Neural cell (in vitro differentiated cells): Measurements from ENCODE around the gene TPSB2. TPM values are rescaled to one million over a fixed set of nuclear protein-coding genes. Genes with fewer than 3 reads are reported as not detected.

ENCODE experiments used
- H2AFZ ChIP-seq: fragments of 200-600, 300-800 bp; sonication (generic), shearing (Covaris generic); 2 replicates; pipeline ENCODE4 v1.6.0; 2014; ENCODE audit warnings: low read depth, mild to moderate bottlenecking, antibody characterized with exemption, low read length, moderate library complexity
- H3F3A ChIP-seq: fragments of 200-600 bp; shearing (Covaris generic); 2 replicates; pipeline ENCODE4 v1.6.1; 2016; ENCODE audit warnings: mild to moderate bottlenecking, moderate library complexity, mixed read lengths, antibody characterized with exemption, low read length; ENCODE audit not compliant: insufficient read depth, poor library complexity, severe bottlenecking
- H3K27ac ChIP-seq: fragments of 200-600, 300-800 bp; sonication (generic), shearing (Covaris generic); 2 replicates; pipeline ENCODE4 v1.5.1; 2014; ENCODE audit warnings: mild to moderate bottlenecking, low read length, moderate library complexity
- H3K27me3 ChIP-seq: fragments of 300-800, 200-600 bp; sonication (generic), shearing (Covaris generic); 2 replicates; pipeline ENCODE4 v1.6.0; 2014; ENCODE audit warnings: mild to moderate bottlenecking, low read depth, low read length, moderate library complexity; ENCODE audit not compliant: insufficient read depth
- H3K36me3 ChIP-seq: fragments of 300-800, 200-600 bp; sonication (generic), shearing (Covaris generic); 2 replicates; pipeline ENCODE4 v1.5.1; 2014; ENCODE audit warnings: mild to moderate bottlenecking, antibody characterized with exemption, low read length, moderate library complexity; ENCODE audit not compliant: insufficient read depth
- H3K4me2 ChIP-seq: fragments of 300-800, 200-600 bp; sonication (generic), shearing (Covaris generic); 2 replicates; pipeline ENCODE4 v1.6.0; 2014; ENCODE audit warnings: mild to moderate bottlenecking, low read length
- H3K4me3 ChIP-seq: fragments of 300-800, 200-600 bp; sonication (generic), shearing (Covaris generic); 2 replicates; pipeline ENCODE4 v1.5.1; 2014; ENCODE audit warnings: mild to moderate bottlenecking, low read length, moderate library complexity
- H3K79me2 ChIP-seq: fragments of 200-600 bp; shearing (Covaris generic); replicated peaks from 2 replicates; pipeline ENCODE4 v1.6.0; 2014; ENCODE audit warnings: mild to moderate bottlenecking, low read length, moderate library complexity; ENCODE audit not compliant: insufficient read depth
- H3K9ac ChIP-seq: fragments of 300-800, 200-600 bp; sonication (generic), shearing (Covaris generic); 2 replicates; pipeline ENCODE4 v1.6.1; 2016; ENCODE audit warnings: mild to moderate bottlenecking, low read length, mixed read lengths
- H3K9me2 ChIP-seq: fragments of 200-600 bp; shearing (Covaris generic); 2 replicates; pipeline ENCODE4 v1.6.1; 2016; ENCODE audit warnings: mild to moderate bottlenecking, low read length, mixed read lengths; ENCODE audit not compliant: insufficient read depth
- H3K9me3 ChIP-seq: fragments of 200-600, 300-800 bp; sonication (generic), shearing (Covaris generic); 2 replicates; pipeline ENCODE4 v1.6.1; 2016; ENCODE audit warnings: mild to moderate bottlenecking, mixed run types, low read length, moderate library complexity, mixed read lengths
- H4K20me1 ChIP-seq: fragments of 200-600 bp; shearing (Covaris generic); 2 replicates; pipeline ENCODE4 v1.6.1; 2016; ENCODE audit warnings: mild to moderate bottlenecking, mixed run types; ENCODE audit not compliant: insufficient read depth
- CTCF ChIP-seq: fragments of 450-650 bp; IDR thresholded peaks from 2 replicates; pipeline ENCODE4 v1.5.1; 2014; ENCODE audit warnings: antibody characterized with exemption, mild to moderate bottlenecking, moderate library complexity; ENCODE audit not compliant: poor library complexity, severe bottlenecking
- EP300 ChIP-seq: fragments of 450-650 bp; conservative IDR thresholded peaks from 2 replicates; pipeline ENCODE4 v1.6.1; 2014; ENCODE audit warnings: antibody characterized with exemption, mild to moderate bottlenecking, moderate library complexity; ENCODE audit not compliant: poor library complexity, severe bottlenecking
- EZH2 ChIP-seq: fragments of 200-600, 300-800 bp; shearing (Covaris generic), sonication (generic); IDR thresholded peaks from 2 replicates; pipeline ENCODE4 v1.6.1; 2014; ENCODE audit warnings: antibody characterized with exemption, low read length, borderline replicate concordance, mild to moderate bottlenecking; ENCODE audit not compliant: insufficient read depth, poor library complexity, severe bottlenecking
- MXI1 ChIP-seq: fragments of 450-650 bp; conservative IDR thresholded peaks from 2 replicates; pipeline ENCODE4 v1.6.1; 2014; ENCODE audit warnings: antibody characterized with exemption, mild to moderate bottlenecking; ENCODE audit not compliant: poor library complexity, severe bottlenecking
- POLR2AphosphoS5 ChIP-seq: IDR thresholded peaks from 2 replicates; pipeline ENCODE4 v1.6.1; 2012
- RAD21 ChIP-seq: fragments of 450-650 bp; conservative IDR thresholded peaks from 2 replicates; pipeline ENCODE4 v1.6.1; 2014; ENCODE audit warnings: antibody characterized with exemption, mild to moderate bottlenecking, moderate library complexity
- REST ChIP-seq: IDR thresholded peaks from 2 replicates; pipeline ENCODE4 v1.6.1; 2012; ENCODE audit warnings: borderline replicate concordance
- SMC3 ChIP-seq: fragments of 450-650 bp; conservative IDR thresholded peaks from 2 replicates; pipeline ENCODE4 v1.6.1; 2014; ENCODE audit warnings: antibody characterized with exemption, mild to moderate bottlenecking, moderate library complexity; ENCODE audit not compliant: poor library complexity
- TAF1 ChIP-seq: IDR thresholded peaks from 2 replicates; pipeline ENCODE4 v1.6.1; 2012; ENCODE audit warnings: low read depth
- polyA plus RNA-seq: library from polyadenylated mRNA; depleted of rRNA; stranded (reverse); fragments of >200 nt; gene quantifications from 2 replicates; pipeline ENCODE4 v1.2.3, GENCODE V29; 2014

The TPSB2 gene
- polyA plus RNA-seq, 1 donor from 2014 or later, result not detected

- H3K4me2 ChIP-seq, result no peak overlapping the region
- no peak overlapping the region for H2AFZ ChIP-seq
- H4K20me1 ChIP-seq, result no peaks in the 10 kb centered on the region
- no peaks in the 10 kb centered on the region for H3K36me3 ChIP-seq
- no peaks in the 10 kb centered on the region for H3K9me3 ChIP-seq
- no peaks in the 10 kb centered on the region for H3K9me2 ChIP-seq
- TF ChIP-seq SMC3 (no peak), CTCF (no peak), POLR2AphosphoS5 (no peak), EZH2 (no peak), EP300 (no peak), RAD21 (no peak), MXI1 (no peak), REST (no peak), TAF1 (no peak)
- no peak overlapping the region for H3K9ac ChIP-seq
- no peaks in the 10 kb centered on the region for H3K79me2 ChIP-seq
- H3K27me3 ChIP-seq, result no peaks in the 10 kb centered on the region
- no peak overlapping the region for H3K4me3 ChIP-seq
- no peak overlapping the region for H3K27ac ChIP-seq
- H3F3A ChIP-seq, result no peaks in the 10 kb centered on the region
Measured at GRCh38 chr16:1204933-1205332, 25.1 kb downstream of the TPSB2 start.

- Histone ChIP-seq H3K36me3 (no peaks in the 10 kb centered on the region), H3K27me3 (no peaks in the 10 kb centered on the region), H3K4me3 (no peak overlapping the region), H3K4me2 (no peak overlapping the region), H3K27ac (no peak overlapping the region), H2AFZ (no peak overlapping the region), H3K9ac (no peak overlapping the region), H3K9me3 (no peaks in the 10 kb centered on the region), H4K20me1 (no peaks in the 10 kb centered on the region), H3K79me2 (no peaks in the 10 kb centered on the region), H3K9me2 (no peaks in the 10 kb centered on the region), H3F3A (no peaks in the 10 kb centered on the region)
- no peak for TF ChIP-seq POLR2AphosphoS5
- TF ChIP-seq MXI1, result no peak
- TF ChIP-seq EP300, result no peak
- no peak for TF ChIP-seq CTCF
Measured at GRCh38 chr16:1202274-1202673, 27.7 kb downstream of the TPSB2 start.
